Astrocyte of the cerebellum (primary cell): Measurements from ENCODE around the gene S100B.

Experiments used
- DNase-seq: peaks from one replicate; pipeline ENCODE4 v3.0.0-alpha.2; 2011; ENCODE audit warnings: low read depth
- H3K4me3 ChIP-seq: 2 replicates; pipeline ENCODE4 v1.5.1; 2011; ENCODE audit warnings: mild to moderate bottlenecking, low read depth, low read length, moderate library complexity
- in situ Hi-C: cut with HindIII; loops from 2 replicates; pipeline ENCODE4 v1.10.0; 2017; ENCODE audit warnings: low sequenced_read_pairs
- TF ChIP-seq, protein P1 (sequence below): IDR thresholded peaks from 2 replicates; pipeline ENCODE4 v1.5.1; 2012; ENCODE audit warnings: low read length, low read depth, moderate library complexity, mild to moderate bottlenecking; ENCODE audit errors: missing control alignments

Gene S100B

DNA sequence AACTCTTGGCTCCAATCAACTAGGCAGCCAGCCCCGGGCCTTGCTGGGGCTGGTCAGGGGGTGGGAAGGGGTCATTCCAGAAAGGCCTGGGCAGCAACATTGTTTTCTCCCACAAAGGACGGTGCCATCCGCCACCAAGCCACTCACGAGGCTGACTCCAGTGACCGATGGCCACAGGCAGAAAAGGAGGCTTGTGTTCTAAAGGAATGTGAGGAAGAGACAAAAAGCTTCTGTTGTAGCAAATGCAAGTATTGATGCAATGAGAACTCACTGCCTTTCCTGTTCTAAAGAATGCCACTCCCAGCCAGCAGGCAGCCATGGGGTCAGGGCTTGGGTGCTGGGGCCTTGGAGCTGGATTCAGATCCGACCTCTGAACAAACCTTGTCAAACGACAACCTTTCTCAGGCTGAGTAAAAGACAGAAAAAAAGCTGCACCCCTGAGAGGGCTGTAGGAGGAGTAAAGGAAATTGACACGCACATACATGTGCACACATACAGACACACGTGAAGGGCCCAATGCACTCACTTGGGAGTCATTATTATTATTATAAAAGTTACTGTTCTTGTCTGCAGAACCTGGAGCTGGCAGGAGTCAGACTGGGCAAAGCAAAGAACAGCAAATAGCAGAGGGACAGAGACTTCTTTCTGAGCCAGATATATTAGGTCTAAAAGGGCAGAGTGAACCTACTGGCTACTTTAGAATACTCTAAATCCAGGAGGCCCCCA lies 16.7 kb upstream of the S100B start:
- TF ChIP-seq, protein P1, sequence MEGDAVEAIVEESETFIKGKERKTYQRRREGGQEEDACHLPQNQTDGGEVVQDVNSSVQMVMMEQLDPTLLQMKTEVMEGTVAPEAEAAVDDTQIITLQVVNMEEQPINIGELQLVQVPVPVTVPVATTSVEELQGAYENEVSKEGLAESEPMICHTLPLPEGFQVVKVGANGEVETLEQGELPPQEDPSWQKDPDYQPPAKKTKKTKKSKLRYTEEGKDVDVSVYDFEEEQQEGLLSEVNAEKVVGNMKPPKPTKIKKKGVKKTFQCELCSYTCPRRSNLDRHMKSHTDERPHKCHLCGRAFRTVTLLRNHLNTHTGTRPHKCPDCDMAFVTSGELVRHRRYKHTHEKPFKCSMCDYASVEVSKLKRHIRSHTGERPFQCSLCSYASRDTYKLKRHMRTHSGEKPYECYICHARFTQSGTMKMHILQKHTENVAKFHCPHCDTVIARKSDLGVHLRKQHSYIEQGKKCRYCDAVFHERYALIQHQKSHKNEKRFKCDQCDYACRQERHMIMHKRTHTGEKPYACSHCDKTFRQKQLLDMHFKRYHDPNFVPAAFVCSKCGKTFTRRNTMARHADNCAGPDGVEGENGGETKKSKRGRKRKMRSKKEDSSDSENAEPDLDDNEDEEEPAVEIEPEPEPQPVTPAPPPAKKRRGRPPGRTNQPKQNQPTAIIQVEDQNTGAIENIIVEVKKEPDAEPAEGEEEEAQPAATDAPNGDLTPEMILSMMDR: no peak
- no peak for DNase-seq
- no peak overlapping the region for H3K4me3 ChIP-seq
- in situ Hi-C loops: no loop called here

DNA sequence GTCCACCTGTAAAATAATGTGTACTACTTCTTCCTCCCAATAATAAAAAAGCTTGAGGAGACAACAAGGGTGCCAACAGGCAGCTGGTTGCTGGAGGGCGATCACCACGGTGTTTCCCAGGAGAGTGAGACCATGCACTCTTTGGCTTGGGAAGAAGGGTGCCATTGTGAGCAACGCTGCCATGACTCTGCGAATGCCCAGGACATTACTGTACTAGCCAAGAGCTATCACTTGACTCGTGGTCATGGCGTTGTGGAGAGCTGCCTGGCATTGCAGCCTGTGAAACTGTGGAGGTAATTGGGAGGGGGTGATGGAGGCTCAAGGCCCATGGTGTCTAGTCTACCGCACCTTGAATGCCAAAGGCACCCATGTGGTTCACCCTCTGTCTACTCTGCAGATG lies 16.0 kb upstream of the S100B start:
- in situ Hi-C loops: no loop called here
- DNase-seq: no peak
- TF ChIP-seq, protein P1: no peak
- H3K4me3 ChIP-seq: no peak overlapping the region

DNA sequence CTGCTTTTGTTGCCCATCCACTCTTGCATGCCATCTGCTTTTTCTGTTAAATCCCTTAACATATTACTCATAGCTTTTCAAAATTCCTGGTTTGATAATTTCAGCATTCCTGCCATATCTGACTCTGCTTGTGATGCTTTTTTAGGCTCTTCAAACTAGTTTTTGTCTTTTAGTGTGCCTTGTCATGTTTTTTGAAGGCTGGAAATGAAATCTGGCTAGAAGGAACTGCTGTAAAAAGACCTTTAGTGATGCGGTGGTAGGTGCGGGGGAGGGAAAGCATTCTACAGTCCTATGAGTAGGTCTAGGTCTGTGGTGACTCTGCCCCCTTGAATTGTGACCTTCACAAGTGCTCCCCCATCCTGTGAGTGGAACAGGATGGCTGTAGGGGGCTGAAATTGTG lies 15.0 kb upstream of the S100B start:
- no peak overlapping the region for H3K4me3 ChIP-seq
- in situ Hi-C loops: no loop called here
- DNase-seq: no peak
- TF ChIP-seq, protein P1: no peak

DNA sequence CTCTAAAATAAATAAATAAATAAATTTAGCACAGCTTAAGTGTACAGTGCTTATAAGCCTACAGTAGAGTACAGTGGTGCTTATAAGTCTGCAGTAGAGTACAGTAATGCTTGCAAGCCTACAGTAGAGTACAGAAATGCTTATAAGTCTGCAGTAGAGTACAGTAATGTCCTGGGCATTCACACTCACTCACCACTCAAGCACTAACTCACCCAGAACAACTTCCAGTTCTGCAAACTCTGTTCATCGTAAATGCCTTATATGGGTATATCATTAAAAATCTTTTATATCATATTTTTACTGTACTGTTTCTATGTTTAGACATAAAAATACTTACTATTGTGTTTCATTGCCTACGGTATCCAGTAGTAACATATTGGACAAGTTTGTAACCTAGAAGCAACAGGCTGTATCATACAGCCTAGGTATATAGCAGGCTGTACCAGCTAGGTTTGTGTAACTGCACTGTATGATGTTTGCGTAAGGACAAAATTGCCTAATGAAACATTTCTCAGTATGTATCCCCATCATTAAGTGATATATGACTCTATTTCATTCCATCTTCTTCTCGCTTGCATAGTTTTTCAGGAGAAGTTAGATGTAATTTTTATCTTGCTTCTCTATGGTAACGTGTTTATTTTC lies 14.0 kb upstream of the S100B start:
- DNase-seq: no peak
- in situ Hi-C loops: no loop called here
- TF ChIP-seq, protein P1: no peak
- H3K4me3 ChIP-seq: no peak overlapping the region

DNA sequence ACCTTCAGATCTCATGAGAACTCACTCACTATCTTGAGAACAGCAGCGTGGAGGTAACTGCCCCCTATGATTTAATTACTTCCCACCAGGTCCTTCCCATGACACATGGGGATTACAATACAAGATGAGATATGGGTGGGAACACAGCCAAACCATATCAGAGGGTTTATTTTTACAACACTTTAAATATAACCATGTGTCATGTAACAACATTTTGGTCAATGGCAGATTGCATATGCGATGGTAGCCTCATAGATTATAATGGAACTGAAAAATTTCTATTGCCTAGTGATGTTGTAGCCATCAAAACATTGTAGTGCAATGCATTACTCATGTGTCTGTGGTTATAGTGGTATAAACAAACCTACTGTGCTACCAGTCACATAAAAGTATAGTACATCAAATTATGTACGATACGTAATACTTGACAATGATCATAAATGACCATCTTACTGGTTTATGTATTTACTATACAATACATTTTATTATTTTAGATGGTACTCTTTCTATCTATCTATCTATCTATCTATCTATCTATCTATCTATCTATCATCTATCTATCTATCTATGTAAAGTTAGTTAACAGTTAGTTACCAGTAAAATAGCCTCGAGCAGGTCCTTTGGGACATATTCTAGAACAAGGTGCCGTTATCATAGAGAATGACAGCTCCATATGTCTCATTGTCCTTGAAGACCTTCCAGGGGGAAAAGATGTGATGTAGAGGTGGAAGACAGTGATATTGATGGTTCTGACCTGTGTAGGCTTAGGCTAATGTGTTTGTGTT lies 12.6 kb upstream of the S100B start:
- H3K4me3 ChIP-seq: no peak overlapping the region
- in situ Hi-C loops: no loop called here
- TF ChIP-seq, protein P1: no peak
- DNase-seq: no peak

DNA sequence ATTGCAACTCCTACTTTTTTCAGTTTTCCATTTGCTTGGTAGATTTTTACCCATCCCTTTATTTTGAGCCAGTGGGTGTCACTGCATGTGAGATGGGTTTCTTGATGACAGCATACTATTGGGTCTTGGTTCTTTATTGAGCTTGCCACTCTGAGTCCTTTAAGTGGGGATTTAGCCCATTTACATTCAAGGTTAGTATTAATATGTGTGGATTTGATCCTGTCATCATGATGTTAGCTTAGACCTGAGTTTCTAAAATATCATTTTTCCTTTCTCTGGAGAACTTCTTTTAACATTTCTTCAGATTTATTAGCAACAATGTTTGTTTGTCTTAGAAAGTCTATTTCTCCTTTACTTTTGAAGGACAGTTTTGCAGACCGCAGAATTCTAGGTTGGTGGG lies 11.8 kb upstream of the S100B start:
- in situ Hi-C loops: no loop called here
- TF ChIP-seq, protein P1: no peak
- H3K4me3 ChIP-seq: no peak overlapping the region
- no peak for DNase-seq
